Measurements from ENCODE around the gene GSTA5.

DNA sequence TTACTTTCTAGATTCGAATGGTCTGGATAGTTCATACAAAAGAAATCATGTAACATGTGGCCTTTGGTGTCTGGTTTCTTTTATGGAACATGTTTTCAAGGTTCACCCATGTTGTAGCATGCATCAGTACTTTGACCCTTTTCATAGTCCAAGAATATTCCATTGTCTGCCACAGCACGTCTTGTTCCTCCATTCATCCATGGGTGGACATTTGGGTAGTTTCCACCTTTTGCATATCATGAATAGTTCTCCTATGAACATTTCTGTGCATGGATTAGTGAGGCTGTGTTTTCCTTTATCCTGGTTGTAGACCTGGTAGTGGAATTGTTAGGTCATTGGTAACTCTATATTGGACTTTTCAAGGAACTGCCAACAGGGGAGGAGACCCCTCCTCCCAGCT, 37.2 kb upstream of the GSTA5 start:
- TF ChIP-seq CTCF (IDR thresholded peaks at IDR 0.05) (no peak), POLR2A (IDR thresholded peaks at IDR 0.05) (no peak)
